NCI-H2107 (cell line): Measurements from ENCODE around the gene PDE6C.

Experiments used
- DNase-seq: peaks from one replicate; lab custom pipeline; 2025; lab: John Stamatoyannopoulos, UW

The PDE6C gene

DNA sequence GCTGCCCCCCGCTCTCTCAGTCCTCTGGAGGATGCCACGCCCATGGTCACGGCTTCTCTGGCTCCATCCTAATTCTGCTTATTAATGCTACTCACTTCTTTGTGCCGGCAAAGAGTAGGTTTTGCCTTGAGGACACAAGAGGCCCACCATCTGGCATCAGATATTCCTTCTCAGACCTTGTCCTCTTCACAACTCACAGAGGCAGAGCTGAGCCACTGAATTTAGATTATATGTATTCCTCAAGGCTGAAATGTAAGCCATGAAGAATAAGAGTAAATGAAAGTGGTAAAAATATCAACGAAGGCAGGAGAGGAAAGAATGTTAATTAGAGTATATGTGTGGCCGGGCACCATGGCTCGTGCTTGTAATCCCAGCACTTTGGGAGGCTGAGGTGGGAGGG is 17.8 kb upstream of the PDE6C start:
- no peak for DNase-seq

DNA sequence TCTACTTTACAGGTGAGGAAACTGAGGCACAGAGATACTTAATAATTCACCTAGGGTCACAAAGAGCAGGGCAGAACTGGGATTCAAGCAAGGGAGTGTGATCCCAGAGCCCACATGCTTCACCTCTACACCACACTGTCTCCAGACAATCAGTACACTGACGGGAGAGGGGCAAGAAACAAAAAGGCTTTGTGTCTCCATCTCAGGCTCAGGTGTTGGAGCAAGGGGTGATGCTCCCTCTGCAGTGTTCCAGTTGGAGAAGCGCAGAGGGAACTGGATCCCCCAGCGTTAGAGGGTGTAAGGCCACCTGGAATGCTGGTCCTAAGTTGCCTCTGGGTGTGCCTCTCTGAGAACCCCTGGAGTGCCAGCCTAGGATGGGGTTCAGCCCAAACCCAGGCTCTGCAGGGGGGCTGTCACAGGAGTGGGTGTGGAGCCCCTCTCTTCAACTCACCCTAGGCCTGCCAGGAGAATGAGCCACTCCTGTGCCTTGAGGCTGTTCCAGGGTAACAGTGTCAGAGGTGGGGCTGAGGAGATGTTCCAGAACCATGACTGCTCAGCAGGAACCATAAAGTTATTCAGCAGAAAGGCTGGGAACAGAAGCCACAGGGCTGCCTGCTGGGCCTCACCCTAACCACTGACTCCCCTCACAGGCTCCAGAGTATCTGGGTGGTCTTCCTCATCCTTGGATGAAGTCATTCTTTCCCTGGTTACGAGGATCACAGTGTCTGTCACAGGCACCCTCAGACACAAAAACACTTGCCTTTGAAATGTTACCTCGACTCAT is 16.8 kb upstream of the PDE6C start:
- DNase-seq, result no peak

GRCh38 chr10:93596539-93596938 is 15.8 kb upstream of the PDE6C start:
- DNase-seq, result no peak

GRCh38 chr10:93597075-93597599 is 15.2 kb upstream of the PDE6C start:
- no peak for DNase-seq

DNA sequence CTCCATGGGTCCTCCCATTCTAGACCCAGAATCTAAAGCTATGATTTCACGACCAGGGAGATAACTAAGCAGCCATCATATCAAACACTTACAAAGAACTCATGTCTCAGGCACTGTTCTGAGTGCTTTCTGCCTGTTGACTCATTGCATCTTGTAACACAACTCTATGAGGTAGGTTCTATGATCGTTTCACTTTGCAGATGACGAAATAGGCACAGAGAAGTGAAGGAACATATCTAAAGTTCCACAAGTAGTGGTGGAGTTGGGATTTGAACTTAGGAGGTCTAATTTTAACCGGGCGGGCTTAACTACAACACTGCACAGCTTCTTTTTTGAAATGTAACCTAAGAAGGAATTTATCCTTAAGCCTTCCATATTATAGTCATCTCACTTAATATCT is 14.2 kb upstream of the PDE6C start:
- DNase-seq, result no peak

DNA sequence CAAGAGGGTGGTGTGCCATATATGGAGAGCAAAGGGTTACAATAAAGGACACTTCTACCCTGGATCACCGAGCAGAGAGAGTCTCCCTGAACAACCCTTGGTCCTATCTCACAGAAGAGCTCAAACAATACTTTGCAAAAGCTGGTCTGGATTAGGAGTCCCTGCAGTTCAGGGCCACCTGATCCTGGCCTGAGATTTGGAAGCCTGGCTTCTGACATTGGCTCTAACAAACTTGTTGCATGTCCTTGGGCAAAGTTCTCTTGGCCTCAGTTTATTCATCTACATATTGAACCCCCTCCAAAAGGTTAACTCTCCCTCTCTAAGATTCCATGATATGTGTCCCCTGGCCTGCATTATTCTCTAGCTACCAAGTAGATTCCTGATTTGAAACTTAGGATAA is 13.0 kb upstream of the PDE6C start:
- no peak for DNase-seq

GRCh38 chr10:93599778-93600177 is 12.6 kb upstream of the PDE6C start:
- no peak for DNase-seq

DNA sequence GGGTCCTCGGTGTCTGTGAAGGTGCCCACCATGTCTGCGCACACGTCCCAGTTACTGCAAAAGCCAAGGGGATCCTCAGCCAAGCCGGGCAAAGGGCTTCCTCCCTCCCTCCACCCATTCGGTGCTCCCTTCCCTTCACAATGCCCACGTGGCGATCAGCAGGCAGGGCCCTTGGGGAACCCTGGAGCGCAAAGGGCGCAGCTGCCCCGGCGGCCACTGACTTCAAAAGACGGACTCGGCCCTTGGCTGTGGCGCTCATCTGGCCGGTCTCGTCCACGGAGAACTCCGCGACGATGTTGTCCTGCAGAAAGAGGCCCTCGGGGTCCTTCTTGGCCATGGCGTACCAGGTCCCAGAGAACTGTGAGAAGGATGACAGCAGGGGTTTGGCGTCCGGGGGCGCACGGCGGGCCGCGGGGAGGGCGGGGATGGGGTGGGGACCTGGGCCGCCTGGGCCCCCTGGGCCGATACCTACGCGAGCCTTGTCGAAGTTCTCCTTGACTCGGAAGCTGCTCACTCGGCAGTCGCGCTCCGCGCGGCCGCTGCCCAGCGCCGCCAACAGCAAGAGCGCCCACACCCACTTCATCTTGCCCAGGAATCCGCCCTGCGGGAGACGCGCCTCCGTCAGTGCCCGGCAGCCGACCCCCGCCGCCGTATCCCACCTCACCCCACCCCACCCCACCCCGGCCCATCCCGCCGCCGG is 11.7 kb upstream of the PDE6C start:
- no peak for DNase-seq

DNA sequence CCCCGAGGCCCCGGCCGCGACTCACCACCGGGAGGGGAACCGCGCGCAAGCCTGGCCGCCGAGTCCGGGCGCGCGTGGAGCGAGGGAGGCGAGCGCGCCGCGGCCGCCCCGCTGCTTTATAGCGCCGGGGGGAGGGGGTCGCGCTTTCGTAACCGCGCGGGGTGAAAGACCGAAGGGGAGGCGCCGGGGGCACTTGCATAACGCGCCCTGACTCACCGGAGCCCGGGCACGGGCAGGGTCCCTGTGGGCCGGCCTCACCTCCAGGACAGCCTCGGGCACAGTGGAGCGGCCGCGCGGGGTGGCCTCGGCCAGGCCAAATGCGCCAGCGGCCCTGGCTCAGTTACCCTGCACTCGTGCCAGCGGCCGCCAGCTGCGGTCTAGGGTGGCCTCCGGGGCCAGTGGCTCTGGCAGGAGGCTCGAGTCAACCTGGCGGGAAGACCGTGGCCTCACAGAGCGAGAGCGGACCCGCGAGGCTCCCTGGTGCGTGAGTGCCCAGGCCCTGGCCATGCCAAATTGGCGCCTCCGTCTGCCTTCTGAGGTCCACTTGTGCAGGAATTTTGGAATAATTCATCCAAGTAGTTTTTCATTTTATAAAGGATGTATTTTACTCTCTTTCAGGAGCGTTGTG is 11.1 kb upstream of the PDE6C start, which contains the start of gene RBP4:
Gene RBP4, minus strand, starts transcription at position 90 of the 628 bp plus-strand sequence. CDS start 207 bp downstream, outside the sequence.
- no peak for DNase-seq

GRCh38 chr10:93601774-93602162 is 10.6 kb upstream of the PDE6C start:
- DNase-seq, result no peak

- no peak for DNase-seq
These were observed 9.3 kb upstream of the PDE6C start for GRCh38 chr10:93603023-93603422.

- no peak for DNase-seq
These were observed 8.2 kb upstream of the PDE6C start for GRCh38 chr10:93604146-93604545.

DNA sequence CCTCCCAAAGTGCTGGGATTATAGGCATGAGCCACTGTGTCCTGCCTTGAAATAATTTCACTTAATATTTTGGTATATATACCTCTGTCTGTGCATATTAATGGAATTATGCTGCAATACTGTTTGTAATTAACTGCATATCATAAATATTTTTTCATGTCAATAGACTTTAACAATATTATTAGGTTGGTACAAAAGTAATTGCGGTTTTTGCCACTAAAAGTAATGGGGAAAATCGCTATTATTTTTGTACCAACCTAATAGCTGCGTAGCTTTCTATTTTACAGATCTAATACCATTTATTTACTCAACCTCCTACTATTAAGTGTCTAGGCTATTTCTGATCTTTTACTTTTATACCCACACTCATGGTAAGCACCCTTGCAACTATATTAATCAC is 3.9 kb upstream of the PDE6C start:
- DNase-seq, result no peak

DNA sequence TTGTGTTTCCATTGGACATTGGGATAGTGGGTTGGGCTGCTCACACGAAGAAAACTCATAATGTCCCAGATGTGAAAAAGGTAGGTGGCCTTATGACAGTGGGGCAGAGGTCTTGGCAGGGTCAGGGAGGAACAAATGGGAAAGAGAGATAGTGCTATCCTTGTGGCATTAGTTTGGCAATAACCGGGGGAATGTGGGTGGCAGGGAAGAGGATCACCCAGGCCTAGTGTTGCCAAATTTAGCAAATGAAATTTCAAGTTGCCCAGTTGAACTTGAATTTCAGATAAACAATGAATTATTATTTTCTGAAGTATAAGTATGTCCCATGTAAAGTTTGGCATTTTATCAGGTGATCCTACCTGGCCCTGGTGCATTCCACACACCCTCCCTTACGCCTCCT is 789 bp downstream of the PDE6C start:
- no peak for DNase-seq

DNA sequence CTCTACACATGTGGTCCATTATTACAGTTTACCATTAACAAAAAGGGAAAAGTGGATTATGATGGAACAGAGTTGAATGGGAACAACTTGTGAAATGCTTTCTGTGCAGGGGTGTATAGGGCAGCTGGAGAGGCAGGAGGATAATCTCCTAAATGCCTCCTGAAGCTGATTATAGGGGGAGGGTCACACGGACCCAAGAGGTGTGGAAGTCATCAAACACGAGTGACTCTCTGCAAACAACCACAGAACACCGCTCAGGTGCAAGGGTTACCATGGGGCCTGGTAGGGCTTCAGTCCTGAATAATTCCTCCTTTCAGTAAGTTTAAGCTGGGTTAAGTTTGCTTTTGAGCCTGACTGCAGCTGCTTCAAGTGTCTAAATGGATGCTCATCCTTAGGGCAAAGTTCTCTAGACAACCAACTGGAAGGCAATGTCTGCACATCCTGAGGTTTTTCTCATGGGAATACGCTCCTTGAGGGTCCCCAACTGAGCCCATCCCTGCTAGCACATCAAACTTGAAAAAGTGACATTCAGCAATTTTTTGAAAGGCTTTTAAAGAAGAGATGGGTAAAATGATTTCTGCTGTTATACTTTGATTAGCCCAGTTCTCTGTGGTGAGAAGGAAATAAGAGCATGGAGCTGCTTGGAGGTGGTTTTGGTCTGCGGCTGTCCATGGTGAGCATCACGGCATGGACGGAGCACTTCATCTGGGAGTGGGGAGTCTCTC is 1.9 kb downstream of the PDE6C start:
- no peak for DNase-seq

- DNase-seq, result no peak
These were observed 3.4 kb downstream of the PDE6C start for GRCh38 chr10:93615576-93616235.

DNA sequence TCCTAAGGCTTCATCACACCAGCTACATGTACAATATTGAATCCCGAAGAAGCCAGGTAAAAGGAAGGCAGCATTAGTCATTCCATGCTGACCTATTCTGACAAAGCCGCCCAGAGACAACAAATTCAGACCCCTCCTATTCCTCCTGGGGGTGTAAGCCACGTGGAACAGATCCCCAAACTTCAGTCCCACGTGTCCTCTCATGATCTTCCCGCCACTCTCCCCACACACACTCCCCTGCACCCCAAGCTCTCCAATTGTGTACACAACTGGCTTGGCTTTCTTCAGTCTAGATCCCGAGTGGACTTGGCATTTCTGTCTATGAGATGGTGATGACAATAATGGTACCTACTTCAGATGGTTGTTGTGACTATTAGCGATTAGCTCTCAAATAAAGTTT is 8.6 kb downstream of the PDE6C start:
- no peak for DNase-seq

- DNase-seq, result no peak
These were observed 10.6 kb downstream of the PDE6C start for GRCh38 chr10:93622942-93623341.

DNA sequence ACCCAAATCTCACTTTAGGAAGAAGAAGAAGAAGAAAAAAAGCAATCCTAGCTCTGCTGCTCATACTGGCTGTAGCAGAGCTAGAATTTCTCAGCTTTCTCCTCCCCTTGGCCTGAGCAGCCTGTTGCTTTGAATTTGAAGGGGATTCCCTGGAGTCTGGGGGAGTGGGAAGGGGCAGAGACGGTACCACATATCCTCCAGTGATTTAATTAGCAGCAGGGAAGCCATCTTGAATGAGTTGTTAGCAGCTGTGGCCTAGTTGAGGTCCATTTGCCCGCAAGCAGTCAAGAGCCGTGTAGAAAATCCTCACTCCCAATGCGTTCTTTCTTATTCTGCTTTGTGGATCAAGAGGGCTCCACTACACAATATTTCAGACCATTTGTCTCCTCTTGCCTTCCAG is 16.5 kb downstream of the PDE6C start:
- DNase-seq, result no peak

DNA sequence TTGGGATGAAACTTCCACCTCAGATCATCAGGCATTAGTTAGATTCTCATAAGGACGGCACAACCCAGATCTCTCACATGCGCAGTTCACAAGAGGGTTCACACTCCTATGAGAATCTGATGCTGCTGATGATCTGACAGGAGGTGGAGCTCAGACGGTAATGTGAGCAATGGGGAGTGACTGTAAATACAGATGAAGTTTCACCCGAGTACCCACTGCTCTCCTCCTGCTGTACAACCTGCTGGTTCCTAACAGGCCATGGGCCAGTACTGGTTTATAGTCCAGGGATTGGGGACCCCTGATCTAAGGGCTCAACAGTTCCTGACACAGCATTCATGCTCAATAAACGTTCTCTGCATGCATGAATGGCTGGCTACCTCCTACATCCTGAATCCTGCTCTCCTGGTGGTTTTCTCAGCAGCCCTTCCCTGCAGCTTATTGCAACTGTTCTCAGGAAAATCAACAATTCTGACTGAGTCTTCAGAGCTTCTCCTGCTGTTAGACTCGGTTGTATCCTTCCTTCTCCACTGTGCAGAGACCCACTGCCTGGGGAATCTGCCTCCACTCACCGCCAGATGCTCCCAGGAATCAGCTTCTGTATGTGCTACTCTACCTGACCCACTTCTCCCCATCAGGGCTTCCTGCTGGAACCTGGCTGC is 17.4 kb downstream of the PDE6C start:
- DNase-seq, result no peak
